HG03196 (cell line): ENCODE measurements around the gene COQ8A.

Experiments used
- ATAC-seq: cut with Tn5 transposase; IDR thresholded peaks from one replicate; pipeline ENCODE4 v1.9.1; 2021; ENCODE audit not compliant: unreplicated experiment

The COQ8A gene

DNA sequence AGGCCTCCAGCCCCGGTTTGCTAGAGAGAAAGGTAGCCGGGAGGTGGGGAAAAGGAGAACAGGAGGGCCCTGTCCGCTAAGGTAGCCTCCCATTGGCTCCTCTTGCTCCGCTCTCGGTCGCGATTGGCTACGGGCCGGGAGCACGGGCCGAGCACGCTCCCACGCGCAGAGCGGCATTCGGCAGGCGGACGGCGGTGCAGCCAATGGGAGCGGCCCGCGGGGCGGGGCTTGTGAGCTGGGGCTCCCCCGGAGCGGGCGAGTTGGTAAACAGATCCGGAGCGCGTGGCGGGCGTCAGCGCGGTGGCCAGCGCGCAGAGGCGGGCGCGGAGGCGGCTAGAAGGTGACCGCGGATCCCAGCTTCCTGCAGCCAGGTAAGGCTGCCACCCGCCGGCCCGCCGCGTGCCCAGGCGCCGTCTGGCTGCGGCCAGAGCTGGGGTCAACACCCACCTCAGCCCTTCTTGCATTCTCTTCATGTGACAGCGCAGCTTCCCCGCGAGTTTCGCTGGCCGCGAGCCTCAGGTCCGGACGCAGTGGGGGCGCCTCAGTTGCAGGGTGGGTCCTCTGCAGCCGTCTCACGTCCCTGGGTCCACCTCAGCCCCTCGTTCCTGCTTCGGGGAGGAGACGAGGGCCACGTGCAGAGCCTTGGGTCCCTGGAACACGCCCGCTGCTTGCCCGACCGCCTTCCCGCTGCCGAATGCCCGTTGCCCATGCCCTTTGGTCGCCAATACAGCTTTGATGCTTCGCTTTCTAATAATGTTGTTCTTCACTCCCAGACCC lies at the start of gene COQ8A:
Gene COQ8A (plus strand): TSS at position 266 of the 777 bp plus-strand sequence. CDS start 21,092 bp downstream, outside the sequence.
- ATAC-seq, result peak; percentile 97

DNA sequence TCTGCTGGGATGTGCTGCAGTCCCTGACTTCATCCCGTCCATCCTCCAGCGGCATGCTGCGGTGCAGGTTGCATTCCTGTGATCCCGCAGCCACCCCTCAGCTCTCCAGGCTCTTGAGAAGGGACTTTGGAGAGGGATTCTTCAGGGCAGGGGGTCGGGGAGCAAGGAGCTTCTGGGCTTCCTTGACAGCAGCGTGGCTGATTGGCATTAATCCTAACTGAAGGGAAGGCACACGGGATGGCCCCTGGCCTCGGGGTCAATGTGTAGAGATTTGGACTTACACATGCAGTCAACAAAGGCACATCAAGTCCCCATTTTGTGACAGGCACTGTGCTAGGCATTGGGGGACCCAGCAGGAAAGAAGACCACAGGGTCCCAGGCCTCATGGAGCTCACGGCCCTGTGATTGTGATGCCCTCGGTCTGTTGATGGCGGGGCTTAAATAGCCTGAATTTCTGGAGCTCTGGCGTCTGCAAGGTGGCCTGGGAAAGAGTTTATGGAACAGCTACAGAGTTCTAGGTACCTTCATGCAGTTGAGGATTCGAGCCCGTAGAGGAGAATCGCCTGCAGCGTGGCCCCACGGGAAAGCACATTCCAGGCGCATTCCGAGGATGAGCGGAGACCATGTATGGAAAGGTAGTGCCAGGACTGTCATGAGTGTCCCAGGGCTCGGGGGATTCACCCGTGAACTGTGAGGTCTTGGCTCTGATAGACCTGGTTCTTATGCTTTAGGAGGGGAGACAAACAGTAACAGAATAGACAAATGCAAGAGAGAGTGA lies 49.6 kb upstream of the COQ8A start:
- ATAC-seq, result no peak

DNA sequence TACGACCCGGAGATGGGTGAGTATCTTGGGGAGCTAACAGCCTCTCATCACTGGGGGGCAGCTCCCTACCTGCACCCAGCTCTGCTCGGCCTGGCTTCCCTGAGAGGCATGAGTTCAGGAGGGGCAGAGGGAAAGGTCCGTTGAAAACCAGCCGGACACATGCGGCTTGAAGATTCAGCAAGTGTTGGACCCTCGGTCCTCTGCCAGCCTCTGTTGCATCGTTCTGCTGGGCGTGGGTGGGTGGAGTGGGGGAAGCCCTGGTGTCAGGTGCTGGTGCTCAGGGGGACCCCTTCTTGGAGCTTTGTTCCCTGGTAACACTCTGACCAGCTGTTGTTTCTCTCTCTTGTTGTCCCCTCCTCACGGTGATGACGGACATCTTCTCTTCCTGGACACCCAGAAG lies 48.7 kb upstream of the COQ8A start:
- no peak for ATAC-seq

DNA sequence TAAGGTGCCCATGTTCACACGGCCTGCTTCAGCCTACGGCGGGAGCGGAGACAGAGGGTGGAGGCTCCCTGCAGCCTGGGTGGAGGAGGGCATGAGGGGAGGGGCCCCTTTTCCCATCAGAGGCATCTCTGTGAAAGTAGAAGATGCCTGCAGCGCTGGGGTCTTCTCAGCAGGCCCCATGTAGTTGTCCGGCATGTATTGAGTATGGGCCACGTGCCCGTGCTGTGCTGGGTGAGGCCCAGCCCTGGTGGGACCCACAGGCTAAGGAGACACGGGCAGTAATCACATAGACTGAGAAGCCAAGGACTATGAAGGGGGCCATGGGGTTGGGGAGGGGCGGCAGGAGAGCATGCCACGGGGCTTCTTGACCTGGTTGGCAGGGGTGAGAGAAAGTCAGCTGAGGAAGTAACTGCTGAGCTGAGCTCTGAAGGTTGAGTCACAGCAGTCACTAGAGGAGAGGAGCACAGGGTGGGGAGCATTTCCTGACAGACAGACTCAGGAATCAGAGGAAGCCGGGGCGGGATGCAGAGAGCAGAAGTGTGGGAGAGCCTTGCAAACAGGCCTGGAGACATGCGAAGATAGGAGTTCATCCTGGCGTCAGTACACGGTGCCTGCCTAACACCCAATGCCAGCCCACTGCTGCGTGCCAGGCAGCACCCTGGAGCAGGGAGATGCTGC lies 48.1 kb upstream of the COQ8A start:
- no peak for ATAC-seq

DNA sequence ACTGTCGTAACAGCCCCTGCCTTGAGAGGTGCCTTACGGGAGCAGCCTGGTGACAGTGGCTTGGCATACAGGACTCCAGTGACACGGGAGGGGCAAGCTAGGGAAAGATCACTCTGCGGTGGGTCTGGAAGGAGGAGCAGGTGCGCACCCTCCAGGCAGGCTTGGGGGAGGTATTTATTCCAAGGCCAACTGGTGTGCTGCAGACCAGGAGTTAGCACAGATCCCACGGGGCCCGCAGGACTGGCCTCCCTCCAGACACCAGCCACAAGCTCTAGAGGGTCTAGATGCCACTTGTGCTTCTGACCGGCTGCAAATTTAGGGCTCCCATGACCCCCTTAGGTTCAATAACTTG lies 47.6 kb upstream of the COQ8A start:
- no peak for ATAC-seq

DNA sequence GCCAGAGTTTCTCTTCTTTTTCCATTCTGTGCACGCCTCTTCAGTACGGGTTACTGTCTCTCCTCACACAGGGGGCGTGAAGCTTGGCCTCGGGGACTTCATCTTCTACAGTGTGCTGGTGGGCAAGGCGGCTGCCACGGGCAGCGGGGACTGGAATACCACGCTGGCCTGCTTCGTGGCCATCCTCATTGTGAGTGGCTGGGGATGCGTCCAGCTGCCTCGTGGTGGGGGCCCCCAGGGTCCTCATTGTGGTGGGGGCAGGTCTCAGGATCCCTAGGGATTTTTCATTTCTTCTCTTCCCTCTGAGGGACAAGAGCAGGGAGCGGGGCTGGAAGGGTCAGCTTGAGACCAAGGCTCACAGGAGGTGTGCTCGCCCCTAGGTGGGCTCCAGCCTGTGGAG lies 46.2 kb upstream of the COQ8A start:
- no peak for ATAC-seq

DNA sequence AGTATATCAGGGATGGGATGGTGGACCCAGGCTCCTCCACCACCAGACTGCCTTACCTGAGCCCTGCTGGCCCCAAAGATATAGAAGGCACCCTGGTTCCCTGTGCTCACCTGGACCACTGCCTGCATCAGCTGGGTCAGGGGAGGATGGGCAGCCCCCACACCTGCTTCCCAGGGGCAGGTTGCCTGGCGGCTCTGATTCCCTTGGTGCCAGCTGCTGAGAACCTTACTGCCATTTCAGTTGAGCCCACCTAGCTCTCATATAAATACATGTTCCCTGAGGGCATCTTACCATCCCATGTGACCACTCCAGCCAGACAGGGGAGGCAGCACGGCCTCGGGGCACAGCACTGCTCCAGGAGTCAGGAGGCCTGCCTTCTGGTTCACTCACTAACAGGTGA lies 45.3 kb upstream of the COQ8A start:
- ATAC-seq, result no peak

DNA sequence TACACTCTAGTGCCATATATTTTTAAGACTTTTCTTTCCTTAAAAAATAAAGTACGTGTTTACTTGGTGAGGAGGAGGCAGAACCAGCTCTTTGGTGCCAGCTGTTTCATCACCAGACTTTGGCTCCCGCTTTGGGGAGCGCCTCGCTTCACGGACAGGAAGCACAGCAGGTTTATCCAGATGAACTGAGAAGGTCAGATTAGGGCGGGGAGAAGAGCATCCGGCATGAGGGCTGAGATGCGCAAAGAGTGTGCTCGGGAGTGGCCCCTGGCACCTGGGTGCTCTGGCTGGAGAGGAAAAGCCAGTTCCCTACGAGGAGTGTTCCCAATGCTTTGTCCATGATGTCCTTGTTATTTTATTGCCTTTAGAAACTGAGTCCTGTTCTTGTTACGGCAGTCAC lies 44.5 kb upstream of the COQ8A start:
- no peak for ATAC-seq

DNA sequence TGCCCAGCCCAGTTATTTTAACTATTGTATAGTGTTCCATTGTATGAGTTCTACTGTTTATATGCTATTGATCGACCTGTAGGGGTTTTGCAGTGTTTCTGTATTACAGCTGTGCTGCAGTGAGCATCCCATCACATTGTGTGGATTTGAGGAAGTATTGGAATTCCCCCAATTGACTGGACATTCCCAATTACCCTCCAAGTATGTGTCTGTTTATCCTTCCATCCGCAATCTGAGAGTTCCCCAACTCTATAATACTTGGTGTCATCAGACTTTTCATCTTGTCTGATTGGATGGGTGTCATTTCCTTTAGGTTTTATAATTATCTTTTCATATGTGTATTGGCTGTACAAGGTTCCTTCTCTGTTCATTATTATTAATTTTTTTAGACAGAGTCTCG lies 41.8 kb upstream of the COQ8A start:
- ATAC-seq, result no peak

DNA sequence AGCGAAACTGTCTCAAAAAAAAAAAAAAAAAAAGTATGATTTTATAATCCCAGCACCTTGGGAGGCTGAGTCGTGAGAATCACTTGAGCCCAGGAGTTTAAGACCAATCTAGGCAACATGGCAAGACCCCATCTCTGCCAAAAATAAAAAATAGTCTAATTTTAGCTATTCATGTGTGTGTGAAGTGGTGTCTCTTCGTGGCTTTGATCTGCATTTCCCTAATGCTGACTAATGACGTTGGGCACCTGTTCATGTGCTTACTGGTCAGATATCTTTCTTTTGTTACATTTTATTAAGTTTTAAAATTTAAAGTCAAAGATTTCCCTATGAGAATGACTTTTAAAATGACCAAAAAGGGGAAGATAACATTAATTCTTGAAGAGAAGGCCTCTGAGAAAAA lies 38.7 kb upstream of the COQ8A start:
- ATAC-seq, result no peak

DNA sequence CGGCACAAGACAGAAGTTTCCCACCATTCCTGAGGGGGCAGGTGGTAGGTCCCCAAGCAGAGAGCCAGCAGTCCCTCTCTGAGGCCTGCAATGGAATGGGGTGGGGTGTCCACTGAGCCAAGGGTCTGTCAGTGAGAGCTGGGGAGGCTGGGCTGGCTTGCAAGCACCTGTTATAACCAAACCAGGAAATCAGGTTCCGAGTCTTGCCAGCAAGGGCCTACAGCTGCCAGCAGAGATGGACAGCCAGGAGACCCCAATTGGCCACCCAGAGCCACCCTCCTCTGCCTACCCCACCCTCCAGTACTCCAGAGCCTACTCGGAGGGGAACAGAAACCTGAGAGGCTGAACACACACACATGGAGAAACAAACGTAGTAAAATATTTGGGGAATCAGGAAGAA lies 37.5 kb upstream of the COQ8A start:
- ATAC-seq, result no peak

DNA sequence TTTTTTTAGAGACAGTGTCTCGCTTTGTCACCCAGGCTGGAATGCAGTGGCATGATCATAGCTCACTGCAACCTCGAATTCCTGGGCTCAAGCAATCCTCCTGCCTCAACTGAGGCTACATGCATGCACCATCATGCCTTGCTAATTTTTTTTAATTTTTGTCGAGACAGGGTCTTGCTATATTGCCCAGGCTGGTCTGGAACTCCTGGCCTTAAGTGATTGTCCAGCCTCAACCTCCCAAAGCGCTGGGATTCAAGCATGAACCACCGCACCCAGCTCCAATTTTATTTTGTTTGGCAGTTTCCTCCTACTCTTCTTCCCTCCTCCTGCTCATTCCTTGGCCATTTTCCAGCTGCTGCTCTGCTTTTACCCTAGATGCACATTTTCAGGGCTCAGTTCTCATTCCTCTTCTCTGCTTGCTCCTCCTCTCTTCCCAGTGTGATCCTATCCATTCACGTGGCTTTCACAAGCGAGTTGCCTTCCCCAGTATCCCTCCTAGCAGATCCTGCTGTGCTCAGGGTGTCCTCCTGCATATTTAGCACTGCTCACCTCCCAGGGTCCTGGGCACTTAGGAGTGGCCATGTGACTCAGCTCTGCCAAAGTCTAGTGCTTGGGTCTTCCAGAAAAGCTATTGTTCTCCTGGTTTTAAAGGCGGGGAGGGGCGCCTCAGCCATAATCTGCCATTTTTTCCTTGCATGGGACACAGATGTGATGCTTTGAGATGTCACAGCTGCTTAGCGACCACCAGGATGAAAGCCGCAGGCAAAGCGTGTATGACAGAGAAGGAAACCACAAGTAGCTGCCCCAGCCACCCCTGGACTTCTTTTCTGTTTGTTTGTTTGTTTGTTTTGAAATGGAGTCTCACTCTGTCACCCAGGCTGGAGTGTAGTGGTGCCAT lies 36.0 kb upstream of the COQ8A start:
- ATAC-seq, result no peak

DNA sequence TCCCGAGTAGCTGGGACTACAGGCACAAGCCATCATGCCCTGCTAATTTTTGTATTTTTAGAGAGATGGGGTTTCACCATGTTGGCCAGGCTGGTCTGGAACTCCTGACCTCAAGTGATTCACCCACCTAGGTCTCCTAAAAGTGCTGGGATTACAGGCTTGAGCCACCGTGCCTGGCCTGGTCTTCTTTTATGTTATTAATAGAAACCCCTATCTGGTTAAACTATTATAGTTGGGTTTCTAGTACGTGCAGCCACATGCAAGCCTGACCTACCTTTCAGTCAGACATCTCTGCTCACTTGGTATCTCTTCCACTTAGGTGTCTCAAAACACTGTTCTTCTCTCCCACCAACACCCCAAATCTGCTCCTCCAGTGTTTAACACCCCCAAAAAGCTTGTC lies 35.3 kb upstream of the COQ8A start:
- ATAC-seq, result no peak

DNA sequence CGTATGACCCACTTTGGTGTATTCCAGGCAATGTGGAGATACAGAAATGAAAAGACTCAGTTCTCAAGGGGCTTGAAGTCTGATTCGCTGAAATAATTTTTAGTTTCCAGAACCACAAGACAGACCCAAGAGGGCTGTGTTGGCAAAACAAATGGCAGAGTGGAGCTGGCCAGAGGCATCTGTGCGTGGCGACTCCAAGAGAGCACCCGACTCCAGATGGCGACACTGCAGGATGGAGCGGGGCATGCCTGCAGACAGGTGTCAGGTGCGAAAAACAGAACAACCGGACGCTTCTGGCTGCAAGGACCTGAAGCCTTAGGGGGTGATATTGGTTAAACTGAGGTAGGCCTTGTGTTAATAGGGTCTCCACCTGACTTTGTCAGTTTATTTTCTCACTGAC lies 31.7 kb upstream of the COQ8A start:
- ATAC-seq, result no peak

DNA sequence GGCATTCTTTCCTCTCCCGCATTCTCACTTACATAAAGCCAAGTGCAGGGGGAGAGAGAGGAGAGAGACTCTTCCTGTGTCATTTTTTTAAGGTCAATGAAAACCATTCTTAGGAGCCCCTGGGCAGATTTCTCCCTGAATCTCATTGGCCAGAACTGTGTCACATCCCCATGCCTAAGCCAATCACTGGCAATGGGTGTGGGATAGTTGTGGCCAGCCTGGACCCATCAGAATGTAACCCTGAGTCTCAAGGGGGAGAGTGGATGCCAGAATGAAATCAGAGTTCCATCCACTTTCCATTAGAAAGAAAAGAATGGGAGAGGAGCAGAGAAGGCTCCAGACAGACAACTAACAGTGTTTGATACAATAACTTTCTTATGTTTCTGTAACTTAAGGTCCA lies 31.2 kb upstream of the COQ8A start:
- no peak for ATAC-seq

DNA sequence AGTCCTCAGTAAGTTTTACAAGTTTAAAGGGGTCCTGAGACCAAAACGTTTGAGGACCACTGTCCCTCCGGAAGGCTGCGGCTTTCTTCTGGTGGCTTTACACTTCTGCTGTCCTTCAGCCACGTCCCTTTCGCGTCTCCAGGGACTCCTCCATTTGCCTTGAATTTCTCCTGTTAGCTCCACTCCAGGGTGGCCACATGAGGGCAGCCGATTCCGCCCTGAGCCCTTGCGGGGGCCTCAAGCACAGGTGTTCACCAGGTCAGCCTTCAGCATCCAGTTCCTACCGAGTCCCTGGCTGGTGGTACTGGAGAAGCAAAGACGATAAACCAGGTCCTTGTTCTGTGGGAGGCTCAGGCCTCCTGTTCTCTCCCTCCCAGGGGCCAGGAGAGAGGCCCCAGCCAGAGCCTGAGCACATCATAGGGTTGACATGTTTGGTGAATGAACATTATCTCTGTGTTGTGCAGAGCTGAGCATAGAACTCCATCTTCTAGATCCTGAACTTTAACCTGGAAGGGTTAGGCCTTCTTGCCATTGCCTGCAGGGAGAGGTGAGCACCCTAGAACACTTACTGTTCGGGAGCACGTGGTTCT lies 27.4 kb upstream of the COQ8A start:
- ATAC-seq, result peak; percentile 53

DNA sequence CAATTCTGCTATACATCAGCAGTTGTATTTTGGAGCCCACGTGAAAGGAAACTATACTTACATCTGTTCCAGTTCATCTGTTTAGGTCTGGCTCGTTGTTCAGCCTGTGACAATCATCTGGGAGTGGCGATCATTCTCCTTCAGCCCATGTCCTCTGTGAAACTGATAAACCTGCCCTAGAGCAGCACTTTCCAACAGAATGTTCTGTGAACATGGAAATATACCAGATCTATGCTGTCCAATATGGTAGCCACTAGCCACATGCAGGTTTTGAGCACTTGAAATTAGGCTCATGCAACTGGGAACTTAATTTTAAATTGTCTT lies 24.5 kb upstream of the COQ8A start:
- peak; percentile 16 for ATAC-seq

DNA sequence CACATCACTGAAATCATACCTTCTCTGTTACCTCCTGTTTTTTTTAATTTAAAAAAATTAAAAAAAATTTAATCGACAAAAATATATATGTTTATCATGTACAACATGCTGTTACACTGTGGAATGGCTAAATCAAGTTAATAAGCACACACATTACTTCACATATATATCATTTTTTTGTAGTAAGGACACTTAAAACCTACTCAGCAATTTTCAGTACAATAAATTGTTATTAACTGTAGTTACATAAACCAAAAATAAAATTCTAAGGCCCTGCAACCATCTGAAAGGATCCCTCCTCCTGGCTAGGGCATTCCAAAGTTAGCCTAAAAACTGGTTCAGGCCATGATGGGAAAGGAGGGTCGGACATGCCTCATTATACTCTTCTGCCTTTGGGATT lies 23.6 kb upstream of the COQ8A start:
- no peak for ATAC-seq

DNA sequence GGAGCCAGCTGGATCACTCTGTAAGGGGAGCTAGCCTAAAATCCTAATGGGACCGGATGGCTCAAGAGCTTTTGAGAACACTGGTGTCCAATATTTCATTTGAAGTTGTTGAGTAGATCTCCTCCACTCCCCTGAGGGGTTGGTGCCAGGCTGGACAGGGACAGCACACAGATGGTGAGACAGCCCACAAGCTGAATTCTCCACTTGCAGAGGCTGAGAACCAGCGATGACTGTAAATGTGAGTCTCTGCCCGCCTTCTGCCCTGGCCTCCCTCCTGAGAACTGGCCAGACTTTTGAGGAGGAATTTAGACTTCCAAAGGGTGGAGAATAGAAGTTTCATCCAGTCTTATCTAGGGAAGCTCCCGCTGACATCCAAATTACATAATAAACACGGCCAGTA lies 20.5 kb upstream of the COQ8A start:
- ATAC-seq, result no peak

DNA sequence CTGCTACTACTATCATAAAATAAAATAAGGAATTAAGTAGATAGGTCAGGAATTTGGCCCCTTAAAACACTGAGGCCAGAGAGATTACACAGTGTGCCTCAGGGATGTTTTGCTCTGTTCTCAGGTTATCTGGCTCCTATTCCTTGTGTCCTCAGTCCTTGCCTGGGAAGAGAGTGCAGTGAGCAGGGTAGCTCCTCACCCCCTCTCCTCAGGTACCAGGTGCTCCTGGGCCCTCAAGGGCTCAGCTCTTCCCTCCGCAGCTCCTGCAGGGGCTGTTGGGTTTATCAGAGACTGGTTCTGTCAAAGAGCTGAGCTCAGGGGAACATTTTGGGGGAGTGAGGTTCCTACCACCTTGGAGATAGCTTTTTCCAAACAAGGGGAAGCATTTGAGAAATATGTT lies 20.1 kb upstream of the COQ8A start:
- ATAC-seq, result no peak

DNA sequence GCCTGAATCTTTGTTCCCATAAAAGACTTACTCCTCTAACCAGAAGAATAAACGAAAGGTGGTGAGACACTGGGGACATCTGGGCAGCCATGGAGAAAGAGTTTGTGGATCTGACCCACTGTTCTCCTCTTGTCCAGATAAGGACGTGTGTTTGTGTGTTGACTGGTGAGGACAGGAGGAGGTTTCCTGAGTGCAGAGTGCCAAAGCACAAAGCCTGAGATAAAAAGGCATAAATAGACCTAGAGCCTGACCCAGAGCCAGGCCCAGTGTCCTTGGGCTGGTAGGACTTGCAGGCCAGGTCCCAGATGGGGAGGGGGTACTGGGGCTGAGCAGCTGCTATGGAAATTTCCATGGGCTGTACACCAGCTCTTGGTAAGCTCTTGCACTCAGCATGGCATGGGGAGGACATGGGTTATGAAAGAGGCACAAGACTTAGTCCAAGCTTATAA lies 19.6 kb upstream of the COQ8A start:
- no peak for ATAC-seq
